AG04449 (cell line): Measurements from ENCODE around the gene ALCAM.

Source experiments
- CTCF ChIA-PET: fragments of 350-600 bp; formaldehyde crosslinking; extraction: SDS; loops from one replicate; lab custom pipeline; 2021; ENCODE audit warnings: antibody characterized with exemption; lab: Yijun Ruan, JAX
- POLR2A ChIA-PET: fragments of 400-600, 350-600 bp; formaldehyde crosslinking; extraction: SDS; loops from one replicate; lab custom pipeline; 2020; ENCODE audit warnings: antibody characterized with exemption, inconsistent platforms; lab: Yijun Ruan, JAX
- DNase-seq: peaks from one replicate; pipeline ENCODE4 v3.0.0-alpha.2; 2010; ENCODE audit warnings: low read depth, low spot score
- H3K4me3 ChIP-seq: 2 replicates; pipeline ENCODE4 v1.5.1; 2011; ENCODE audit warnings: low read depth, mild to moderate bottlenecking, control low read depth, low read length
- TF ChIP-seq, protein P1 (sequence below): IDR thresholded peaks from one replicate; pipeline ENCODE4 v1.5.1; 2011; ENCODE audit warnings: mild to moderate bottlenecking, moderate library complexity, low read length, control low read depth, inconsistent platforms; ENCODE audit not compliant: insufficient read depth; ENCODE audit errors: missing control alignments

ALCAM gene

DNA sequence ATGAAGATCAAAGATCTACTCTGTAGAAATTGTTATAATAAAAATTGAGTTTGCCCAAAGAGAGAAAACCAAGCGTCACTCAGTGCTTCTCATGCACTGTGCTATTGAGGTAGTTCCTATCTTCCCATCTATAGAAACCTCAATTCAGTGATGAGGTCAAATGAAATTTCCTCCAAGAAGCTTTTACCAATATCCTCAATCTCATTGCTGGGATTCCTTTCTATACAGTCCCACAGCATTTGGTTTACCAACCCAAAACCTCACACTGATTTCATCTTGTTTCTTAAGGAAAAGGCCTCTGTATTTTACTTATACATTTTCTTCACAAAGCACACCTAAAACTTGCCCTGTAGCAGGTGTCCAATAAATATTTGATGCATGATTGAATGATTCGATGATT lies 147.2 kb downstream of the ALCAM start:
- ChIA-PET CTCF (interaction anchor here (1.2 kb wide), 1 partner anchor 145 kb away, joined by 3 read pairs; no protein-coding TSS in a partner anchor), POLR2A (no interaction called here)
- peak; percentile 62 for DNase-seq
- H3K4me3 ChIP-seq: no peak overlapping the region
- TF ChIP-seq, protein P1, sequence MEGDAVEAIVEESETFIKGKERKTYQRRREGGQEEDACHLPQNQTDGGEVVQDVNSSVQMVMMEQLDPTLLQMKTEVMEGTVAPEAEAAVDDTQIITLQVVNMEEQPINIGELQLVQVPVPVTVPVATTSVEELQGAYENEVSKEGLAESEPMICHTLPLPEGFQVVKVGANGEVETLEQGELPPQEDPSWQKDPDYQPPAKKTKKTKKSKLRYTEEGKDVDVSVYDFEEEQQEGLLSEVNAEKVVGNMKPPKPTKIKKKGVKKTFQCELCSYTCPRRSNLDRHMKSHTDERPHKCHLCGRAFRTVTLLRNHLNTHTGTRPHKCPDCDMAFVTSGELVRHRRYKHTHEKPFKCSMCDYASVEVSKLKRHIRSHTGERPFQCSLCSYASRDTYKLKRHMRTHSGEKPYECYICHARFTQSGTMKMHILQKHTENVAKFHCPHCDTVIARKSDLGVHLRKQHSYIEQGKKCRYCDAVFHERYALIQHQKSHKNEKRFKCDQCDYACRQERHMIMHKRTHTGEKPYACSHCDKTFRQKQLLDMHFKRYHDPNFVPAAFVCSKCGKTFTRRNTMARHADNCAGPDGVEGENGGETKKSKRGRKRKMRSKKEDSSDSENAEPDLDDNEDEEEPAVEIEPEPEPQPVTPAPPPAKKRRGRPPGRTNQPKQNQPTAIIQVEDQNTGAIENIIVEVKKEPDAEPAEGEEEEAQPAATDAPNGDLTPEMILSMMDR: no peak

DNA sequence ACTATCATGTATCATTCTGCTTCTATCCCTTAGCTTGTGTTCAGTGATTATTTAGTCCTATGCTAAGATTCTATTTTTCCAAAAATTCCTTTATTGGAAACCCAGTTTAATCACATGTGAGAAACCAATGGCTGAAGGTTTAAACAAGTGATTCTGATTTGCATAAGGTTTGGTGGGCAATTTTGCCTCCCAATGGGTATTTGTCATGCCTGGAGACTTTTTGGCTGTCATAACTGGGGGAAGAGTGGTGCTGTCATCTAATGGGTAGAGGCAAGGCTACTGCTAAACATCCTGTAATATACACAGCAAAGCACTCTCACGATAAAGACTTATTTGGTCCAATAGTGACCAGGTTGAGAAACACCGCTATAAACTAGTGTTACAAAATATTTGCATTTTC lies 148.7 kb downstream of the ALCAM start:
- H3K4me3 ChIP-seq: no peak overlapping the region
- DNase-seq: no peak
- CTCF ChIA-PET: interaction anchor here (0.6 to 5.0 kb wide), 3 partner anchors 14 to 496 kb away, joined by 3 to 60 read pairs (median 3); no protein-coding TSS in a partner anchor
- POLR2A ChIA-PET: no interaction called here
- TF ChIP-seq, protein P1: no peak

DNA sequence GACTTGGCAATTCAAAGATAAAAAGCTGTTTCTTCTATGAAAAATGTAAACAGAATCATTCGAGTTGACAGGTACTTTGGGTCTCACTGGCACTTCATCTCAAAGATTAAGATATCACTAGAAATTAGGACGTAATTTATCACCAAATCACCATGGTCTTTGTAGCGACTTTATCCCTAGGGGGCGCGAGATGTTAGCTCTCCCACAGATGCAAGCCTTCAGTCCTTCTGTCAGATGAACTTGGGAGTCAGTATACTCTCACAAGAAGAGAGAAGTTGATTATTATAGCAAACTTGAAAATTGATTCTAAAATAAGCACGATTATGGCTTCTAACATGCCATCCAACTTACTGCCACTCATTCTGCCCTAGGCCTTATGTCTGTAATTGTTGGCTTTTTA lies 150.3 kb downstream of the ALCAM start:
- CTCF ChIA-PET: interaction anchor here (1.3 to 5.7 kb wide), 7 partner anchors 12 to 1244 kb away, joined by 6 to 65 read pairs (median 11); partner anchors contain the start of gene ALCAM
- TF ChIP-seq, protein P1: no peak
- DNase-seq: no peak
- H3K4me3 ChIP-seq: no peak overlapping the region
- POLR2A ChIA-PET: interaction anchor here (0.5 to 1.0 kb wide), 2 partner anchors 10 to 92 kb away, joined by 3 read pairs; no protein-coding TSS in a partner anchor

DNA sequence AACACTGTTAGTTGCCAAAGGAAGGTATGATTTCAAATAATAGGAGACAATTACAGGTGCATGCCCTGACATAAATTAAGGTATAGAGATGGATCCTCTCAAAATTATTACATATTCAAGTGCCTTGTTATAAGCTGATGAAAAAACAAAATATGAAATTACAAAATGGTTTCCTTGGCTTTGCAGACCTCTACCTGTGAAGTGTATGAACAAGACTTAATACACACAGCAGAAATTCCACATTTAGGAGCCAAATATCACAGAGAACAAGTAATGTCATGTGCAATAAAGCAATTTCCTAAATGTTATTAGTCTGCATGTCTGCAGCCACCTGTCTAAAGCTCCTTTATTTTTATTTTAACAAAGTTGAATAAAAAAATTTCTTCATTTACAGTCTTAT lies 151.5 kb downstream of the ALCAM start:
- no peak overlapping the region for H3K4me3 ChIP-seq
- DNase-seq: no peak
- TF ChIP-seq, protein P1: no peak
- ChIA-PET POLR2A (no interaction called here), CTCF (interaction anchor here (0.7 to 5.7 kb wide), 25 partner anchors 8 to 1600 kb away, joined by 3 to 65 read pairs (median 5); partner anchors contain the start of gene ALCAM)

DNA sequence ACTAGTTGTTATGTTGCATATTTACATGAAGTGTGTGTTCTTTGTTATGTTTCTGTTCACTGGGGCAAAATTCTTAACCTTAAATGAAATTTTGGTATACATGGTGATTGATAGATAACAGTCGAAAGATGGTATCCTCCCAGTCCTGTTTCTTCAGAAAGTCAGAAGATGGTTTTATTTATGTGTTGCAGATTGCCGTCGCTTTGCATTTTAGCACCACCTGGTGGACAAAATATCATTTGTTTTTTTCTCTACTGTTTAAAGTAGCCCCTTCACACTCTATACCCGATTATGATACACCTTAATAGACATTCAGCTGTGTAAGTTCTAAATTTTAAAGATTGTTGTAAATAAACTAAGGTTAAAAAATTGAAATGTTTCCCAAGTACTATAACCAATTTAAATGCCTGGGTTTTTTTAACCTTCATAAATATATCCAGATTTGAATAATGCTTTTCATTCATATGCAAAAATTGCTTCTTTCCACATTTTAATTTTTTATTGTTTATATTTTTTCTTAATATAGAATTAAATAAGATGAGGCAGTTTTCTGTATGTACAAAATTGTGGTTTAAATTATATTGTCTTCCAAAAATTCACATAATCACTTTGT lies 152.2 kb downstream of the ALCAM start:
- TF ChIP-seq, protein P1: peak; percentile 23
- DNase-seq: no peak
- H3K4me3 ChIP-seq: no peak overlapping the region
- POLR2A ChIA-PET: no interaction called here
- CTCF ChIA-PET: interaction anchor here (0.6 to 5.7 kb wide), 16 partner anchors 8 to 1246 kb away, joined by 3 to 65 read pairs (median 6); partner anchors contain the start of gene ALCAM

DNA sequence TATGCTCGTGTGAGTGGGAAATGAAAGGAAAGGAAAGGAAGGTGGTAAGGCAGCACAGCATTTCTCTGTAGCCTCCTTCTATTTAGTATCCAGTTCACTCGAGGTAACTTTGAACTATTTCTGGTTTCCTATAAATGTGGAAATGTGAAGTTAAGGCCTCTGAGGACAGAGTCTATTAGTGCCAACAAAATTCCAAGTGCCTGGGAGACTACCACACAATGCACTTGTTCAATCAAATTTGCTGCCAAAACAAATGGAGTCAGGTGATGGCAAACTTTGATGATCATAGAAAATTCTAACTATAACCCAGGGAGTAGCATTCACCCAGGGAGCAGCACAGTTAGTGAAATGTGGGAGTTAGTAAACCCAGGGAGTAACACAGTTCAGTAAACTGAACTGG lies 155.1 kb downstream of the ALCAM start:
- POLR2A ChIA-PET: no interaction called here
- H3K4me3 ChIP-seq: no peak overlapping the region
- TF ChIP-seq, protein P1: no peak
- no peak for DNase-seq
- CTCF ChIA-PET: interaction anchor here (1.1 to 5.7 kb wide), 2 partner anchors 155 to 925 kb away, joined by 3 to 65 read pairs; partner anchors contain the start of gene ALCAM
